HEK293T (cell line): Measurements from ENCODE around the gene FARP1.

ENCODE experiments used
- CTCF ChIA-PET: fragments of 350-600 bp; formaldehyde crosslinking; extraction: SDS; loops from one replicate; lab custom pipeline; 2021; ENCODE audit warnings: antibody characterized with exemption, inconsistent platforms; lab: Yijun Ruan, JAX
- POLR2A ChIA-PET: fragments of 350-600 bp; formaldehyde crosslinking; extraction: SDS; loops from one replicate; lab custom pipeline; 2020; ENCODE audit warnings: antibody characterized with exemption, inconsistent platforms; lab: Yijun Ruan, JAX
- DNase-seq: peaks from one replicate; pipeline ENCODE4 v3.0.0; 2012; ENCODE audit warnings: mixed read lengths; ENCODE audit errors: extremely low spot score
- ARNT ChIP-seq: fragments of 450-650 bp; IDR thresholded peaks from 2 replicates; pipeline ENCODE4 v1.6.1; 2017; ENCODE audit warnings: mild to moderate bottlenecking
- BHLHE40 ChIP-seq: fragments of 450-650 bp; IDR thresholded peaks from 2 replicates; pipeline ENCODE4 v1.6.1; 2016; ENCODE audit warnings: mild to moderate bottlenecking, moderate library complexity, borderline replicate concordance
- CTBP1 ChIP-seq: fragments of 450-650 bp; IDR thresholded peaks from 2 replicates; pipeline ENCODE4 v1.6.1; 2016; ENCODE audit warnings: borderline replicate concordance
- ELF4 ChIP-seq: fragments of 450-650 bp; IDR thresholded peaks from 2 replicates; pipeline ENCODE4 v1.6.1; 2017; ENCODE audit warnings: antibody characterized with exemption
- FOXA1 ChIP-seq: fragments of 450-650 bp; IDR thresholded peaks from 2 replicates; pipeline ENCODE4 v1.6.1; 2016; ENCODE audit warnings: mild to moderate bottlenecking
- FOXK2 ChIP-seq: fragments of 450-650 bp; IDR thresholded peaks from 2 replicates; pipeline ENCODE4 v1.6.1; 2016; ENCODE audit warnings: mild to moderate bottlenecking
- FOXM1 ChIP-seq: fragments of 450-650 bp; IDR thresholded peaks from 2 replicates; pipeline ENCODE4 v1.6.1; 2017; ENCODE audit warnings: mild to moderate bottlenecking, borderline replicate concordance
- HDGF ChIP-seq: fragments of 450-650 bp; IDR thresholded peaks from 2 replicates; pipeline ENCODE4 v1.6.1; 2017; ENCODE audit warnings: antibody characterized with exemption, borderline replicate concordance
- L3MBTL2 ChIP-seq: fragments of 450-650 bp; conservative IDR thresholded peaks from 2 replicates; pipeline ENCODE4 v1.6.1; 2016; ENCODE audit warnings: mild to moderate bottlenecking
- LEF1 ChIP-seq: fragments of 450-650 bp; IDR thresholded peaks from 2 replicates; pipeline ENCODE4 v1.6.1; 2017; ENCODE audit warnings: mild to moderate bottlenecking, borderline replicate concordance
- NFRKB ChIP-seq: fragments of 450-650 bp; IDR thresholded peaks from 2 replicates; pipeline ENCODE4 v1.6.1; 2016; ENCODE audit warnings: mild to moderate bottlenecking, moderate library complexity
- PKNOX1 ChIP-seq: fragments of 450-650 bp; IDR thresholded peaks from 2 replicates; pipeline ENCODE4 v1.6.1; 2016
- SP1 ChIP-seq: fragments of 450-650 bp; IDR thresholded peaks from 2 replicates; pipeline ENCODE4 v1.6.1; 2017
- SUZ12 ChIP-seq: fragments of 450-650 bp; IDR thresholded peaks from 2 replicates; pipeline ENCODE4 v1.6.1; 2016; ENCODE audit warnings: mild to moderate bottlenecking
- TARDBP ChIP-seq: fragments of 450-650 bp; IDR thresholded peaks from 2 replicates; pipeline ENCODE4 v1.6.1; 2016
- ZNF384 ChIP-seq: fragments of 450-650 bp; IDR thresholded peaks from 2 replicates; pipeline ENCODE4 v1.6.1; 2016

The FARP1 gene

GRCh38 chr13:98363326-98363725 is 220.4 kb downstream of the FARP1 start:
- POLR2A ChIA-PET = no interaction called here
- TF ChIP-seq FOXA1 (no peak), CTBP1 (no peak), LEF1 (no peak), FOXM1 (no peak), ZNF384 (no peak), PKNOX1 (no peak), BHLHE40 (no peak), ELF4 (no peak), NFRKB (no peak), FOXK2 (no peak), HDGF (no peak), TARDBP (no peak)
- DNase-seq = no peak
- CTCF ChIA-PET = no interaction called here

- no peak for DNase-seq
- ChIA-PET POLR2A (no interaction called here), CTCF (no interaction called here)
- no peak for TF ChIP-seq SP1
- no peak for TF ChIP-seq PKNOX1
- no peak for TF ChIP-seq ZNF384
- TF ChIP-seq FOXA1 = no peak
- TF ChIP-seq LEF1 = no peak
- TF ChIP-seq HDGF = no peak
- no peak for TF ChIP-seq NFRKB
- TF ChIP-seq FOXK2 = no peak
- no peak for TF ChIP-seq L3MBTL2
- no peak for TF ChIP-seq ARNT
- no peak for TF ChIP-seq CTBP1
- no peak for TF ChIP-seq ELF4
- TF ChIP-seq FOXM1 = no peak
- no peak for TF ChIP-seq SUZ12
- TF ChIP-seq BHLHE40 = no peak
- no peak for TF ChIP-seq TARDBP
Measured at GRCh38 chr13:98364179-98364578, 221.3 kb downstream of the FARP1 start.

- CTCF ChIA-PET = interaction anchor here (0.6 kb wide), 1 partner anchor 20 kb away, joined by 3 read pairs; no protein-coding TSS in a partner anchor
Measured at GRCh38 chr13:98364647-98365046, 221.8 kb downstream of the FARP1 start.

GRCh38 chr13:98365302-98365701 is 222.4 kb downstream of the FARP1 start:
- CTCF ChIA-PET = interaction anchor here (0.6 kb wide), 1 partner anchor 20 kb away, joined by 3 read pairs; no protein-coding TSS in a partner anchor

More at GRCh38 chr13:98364647-98365046, 221.8 kb downstream of the FARP1 start:
- POLR2A ChIA-PET = no interaction called here
- TF ChIP-seq FOXM1 (no peak), L3MBTL2 (no peak), SUZ12 (no peak), LEF1 (no peak), NFRKB (no peak), BHLHE40 (no peak), FOXA1 (no peak), ELF4 (no peak), TARDBP (no peak), CTBP1 (no peak), ARNT (no peak), ZNF384 (no peak), PKNOX1 (no peak), SP1 (no peak), FOXK2 (no peak), HDGF (no peak)
- no peak for DNase-seq

GRCh38 chr13:98366010-98366409 is 223.1 kb downstream of the FARP1 start:
- TF ChIP-seq ARNT = no peak
- TF ChIP-seq NFRKB = no peak
- no peak for TF ChIP-seq ELF4
- no peak for TF ChIP-seq CTBP1
- no peak for TF ChIP-seq FOXM1
- TF ChIP-seq SUZ12 = no peak
- no peak for TF ChIP-seq TARDBP
- TF ChIP-seq ZNF384 = no peak
- no peak for TF ChIP-seq FOXA1
- no peak for TF ChIP-seq FOXK2
- no peak for TF ChIP-seq BHLHE40
- TF ChIP-seq HDGF = no peak
- TF ChIP-seq LEF1 = no peak
- TF ChIP-seq L3MBTL2 = no peak
- TF ChIP-seq SP1 = no peak
- no peak for TF ChIP-seq PKNOX1
- DNase-seq = no peak
- ChIA-PET POLR2A (no interaction called here), CTCF (no interaction called here)

More at GRCh38 chr13:98365302-98365701, 222.4 kb downstream of the FARP1 start:
- TF ChIP-seq NFRKB (no peak), CTBP1 (no peak), BHLHE40 (no peak), PKNOX1 (no peak), FOXM1 (no peak), FOXA1 (no peak), L3MBTL2 (no peak), TARDBP (no peak), SUZ12 (no peak), LEF1 (no peak), ELF4 (no peak), SP1 (no peak), HDGF (no peak)
- POLR2A ChIA-PET = no interaction called here
- no peak for DNase-seq
